Measurements from ENCODE around the gene TRIM38.

- TF ChIP-seq, protein P1, sequence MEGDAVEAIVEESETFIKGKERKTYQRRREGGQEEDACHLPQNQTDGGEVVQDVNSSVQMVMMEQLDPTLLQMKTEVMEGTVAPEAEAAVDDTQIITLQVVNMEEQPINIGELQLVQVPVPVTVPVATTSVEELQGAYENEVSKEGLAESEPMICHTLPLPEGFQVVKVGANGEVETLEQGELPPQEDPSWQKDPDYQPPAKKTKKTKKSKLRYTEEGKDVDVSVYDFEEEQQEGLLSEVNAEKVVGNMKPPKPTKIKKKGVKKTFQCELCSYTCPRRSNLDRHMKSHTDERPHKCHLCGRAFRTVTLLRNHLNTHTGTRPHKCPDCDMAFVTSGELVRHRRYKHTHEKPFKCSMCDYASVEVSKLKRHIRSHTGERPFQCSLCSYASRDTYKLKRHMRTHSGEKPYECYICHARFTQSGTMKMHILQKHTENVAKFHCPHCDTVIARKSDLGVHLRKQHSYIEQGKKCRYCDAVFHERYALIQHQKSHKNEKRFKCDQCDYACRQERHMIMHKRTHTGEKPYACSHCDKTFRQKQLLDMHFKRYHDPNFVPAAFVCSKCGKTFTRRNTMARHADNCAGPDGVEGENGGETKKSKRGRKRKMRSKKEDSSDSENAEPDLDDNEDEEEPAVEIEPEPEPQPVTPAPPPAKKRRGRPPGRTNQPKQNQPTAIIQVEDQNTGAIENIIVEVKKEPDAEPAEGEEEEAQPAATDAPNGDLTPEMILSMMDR (IDR thresholded peaks at IDR 0.05; ENCODE audit: insufficient read depth, low read length) = no peak
- TF ChIP-seq, protein P2, sequence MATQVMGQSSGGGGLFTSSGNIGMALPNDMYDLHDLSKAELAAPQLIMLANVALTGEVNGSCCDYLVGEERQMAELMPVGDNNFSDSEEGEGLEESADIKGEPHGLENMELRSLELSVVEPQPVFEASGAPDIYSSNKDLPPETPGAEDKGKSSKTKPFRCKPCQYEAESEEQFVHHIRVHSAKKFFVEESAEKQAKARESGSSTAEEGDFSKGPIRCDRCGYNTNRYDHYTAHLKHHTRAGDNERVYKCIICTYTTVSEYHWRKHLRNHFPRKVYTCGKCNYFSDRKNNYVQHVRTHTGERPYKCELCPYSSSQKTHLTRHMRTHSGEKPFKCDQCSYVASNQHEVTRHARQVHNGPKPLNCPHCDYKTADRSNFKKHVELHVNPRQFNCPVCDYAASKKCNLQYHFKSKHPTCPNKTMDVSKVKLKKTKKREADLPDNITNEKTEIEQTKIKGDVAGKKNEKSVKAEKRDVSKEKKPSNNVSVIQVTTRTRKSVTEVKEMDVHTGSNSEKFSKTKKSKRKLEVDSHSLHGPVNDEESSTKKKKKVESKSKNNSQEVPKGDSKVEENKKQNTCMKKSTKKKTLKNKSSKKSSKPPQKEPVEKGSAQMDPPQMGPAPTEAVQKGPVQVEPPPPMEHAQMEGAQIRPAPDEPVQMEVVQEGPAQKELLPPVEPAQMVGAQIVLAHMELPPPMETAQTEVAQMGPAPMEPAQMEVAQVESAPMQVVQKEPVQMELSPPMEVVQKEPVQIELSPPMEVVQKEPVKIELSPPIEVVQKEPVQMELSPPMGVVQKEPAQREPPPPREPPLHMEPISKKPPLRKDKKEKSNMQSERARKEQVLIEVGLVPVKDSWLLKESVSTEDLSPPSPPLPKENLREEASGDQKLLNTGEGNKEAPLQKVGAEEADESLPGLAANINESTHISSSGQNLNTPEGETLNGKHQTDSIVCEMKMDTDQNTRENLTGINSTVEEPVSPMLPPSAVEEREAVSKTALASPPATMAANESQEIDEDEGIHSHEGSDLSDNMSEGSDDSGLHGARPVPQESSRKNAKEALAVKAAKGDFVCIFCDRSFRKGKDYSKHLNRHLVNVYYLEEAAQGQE (IDR thresholded peaks at IDR 0.05; ENCODE audit: insufficient replicate concordance, low read depth) = no peak
- TF ChIP-seq POLR2AphosphoS5 (IDR thresholded peaks at IDR 0.05; ENCODE audit: low read depth) = no peak
Observed at GRCh38 chr6:25931411-25931709, 31.2 kb upstream of the TRIM38 start.
